ENCODE data around the gene CES1.
"Not testable (repeated sequence)": the region's sequence is repeated elsewhere in the genome, so short reads cannot be mapped to it uniquely, and the experiment has no call there.

CES1 gene

DNA sequence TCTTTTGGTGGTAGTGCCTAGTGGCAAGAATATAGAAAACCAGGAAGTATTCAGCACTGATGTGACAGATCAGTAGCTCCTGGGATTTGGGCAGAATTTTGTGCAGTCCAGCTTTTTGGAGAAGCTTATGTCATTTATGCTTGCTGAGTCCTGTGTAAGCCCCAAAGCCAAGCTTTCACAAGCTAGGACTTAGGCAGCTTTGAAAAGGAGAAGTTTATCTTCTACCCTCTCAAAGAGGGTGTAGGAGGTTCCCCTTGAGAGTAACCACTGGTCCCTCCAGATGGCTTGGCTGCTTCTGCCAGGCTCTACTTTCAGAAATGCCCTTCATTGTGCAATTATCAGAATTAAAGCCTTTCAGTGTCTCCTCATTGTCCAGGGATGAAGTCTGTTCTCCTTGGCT is 78.8 kb downstream of the CES1 start:
- no peak overlapping the region for H3K4me3 ChIP-seq (ENCODE audit: insufficient read depth, low read length, poor library complexity, severe bottlenecking)
- no peaks in the 10 kb centered on the region for H3K79me2 ChIP-seq (ENCODE audit: insufficient read depth, low read length)
- H3K9me3 ChIP-seq (ENCODE audit: insufficient read depth, low read length) = peaks cover 16% of the 10 kb centered on the region; the same call in 1 of the 2 replicates
- no peak overlapping the region for H3K9ac ChIP-seq (ENCODE audit: low read length)
- H3K27me3 ChIP-seq (ENCODE audit: low read length) = no peaks in the 10 kb centered on the region
- TF ChIP-seq EZH2phosphoT487 (conservative IDR thresholded peaks at IDR 0.05; ENCODE audit: low read length) = no peak
- TF ChIP-seq, protein P1, sequence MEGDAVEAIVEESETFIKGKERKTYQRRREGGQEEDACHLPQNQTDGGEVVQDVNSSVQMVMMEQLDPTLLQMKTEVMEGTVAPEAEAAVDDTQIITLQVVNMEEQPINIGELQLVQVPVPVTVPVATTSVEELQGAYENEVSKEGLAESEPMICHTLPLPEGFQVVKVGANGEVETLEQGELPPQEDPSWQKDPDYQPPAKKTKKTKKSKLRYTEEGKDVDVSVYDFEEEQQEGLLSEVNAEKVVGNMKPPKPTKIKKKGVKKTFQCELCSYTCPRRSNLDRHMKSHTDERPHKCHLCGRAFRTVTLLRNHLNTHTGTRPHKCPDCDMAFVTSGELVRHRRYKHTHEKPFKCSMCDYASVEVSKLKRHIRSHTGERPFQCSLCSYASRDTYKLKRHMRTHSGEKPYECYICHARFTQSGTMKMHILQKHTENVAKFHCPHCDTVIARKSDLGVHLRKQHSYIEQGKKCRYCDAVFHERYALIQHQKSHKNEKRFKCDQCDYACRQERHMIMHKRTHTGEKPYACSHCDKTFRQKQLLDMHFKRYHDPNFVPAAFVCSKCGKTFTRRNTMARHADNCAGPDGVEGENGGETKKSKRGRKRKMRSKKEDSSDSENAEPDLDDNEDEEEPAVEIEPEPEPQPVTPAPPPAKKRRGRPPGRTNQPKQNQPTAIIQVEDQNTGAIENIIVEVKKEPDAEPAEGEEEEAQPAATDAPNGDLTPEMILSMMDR (IDR thresholded peaks at IDR 0.05; ENCODE audit: insufficient read depth, low read length, poor library complexity, severe bottlenecking) = no peak
- no peak overlapping the region for H3K27ac ChIP-seq (ENCODE audit: low read depth, low read length)
- no peaks in the 10 kb centered on the region for H3K36me3 ChIP-seq (ENCODE audit: low read length)
- H2AFZ ChIP-seq (ENCODE audit: low read depth, low read length, severe bottlenecking) = no peak overlapping the region
- H3K4me2 ChIP-seq (ENCODE audit: low read depth, low read length, poor library complexity, severe bottlenecking) = no peak overlapping the region
- H3K9me2 ChIP-seq (replicated peaks; ENCODE audit: insufficient read depth, low read length) = no peaks in the 10 kb centered on the region
- H4K20me1 ChIP-seq (ENCODE audit: low read depth, low read length) = no peaks in the 10 kb centered on the region
- no peaks in the 10 kb centered on the region for H3F3A ChIP-seq (ENCODE audit: insufficient read depth)

DNA sequence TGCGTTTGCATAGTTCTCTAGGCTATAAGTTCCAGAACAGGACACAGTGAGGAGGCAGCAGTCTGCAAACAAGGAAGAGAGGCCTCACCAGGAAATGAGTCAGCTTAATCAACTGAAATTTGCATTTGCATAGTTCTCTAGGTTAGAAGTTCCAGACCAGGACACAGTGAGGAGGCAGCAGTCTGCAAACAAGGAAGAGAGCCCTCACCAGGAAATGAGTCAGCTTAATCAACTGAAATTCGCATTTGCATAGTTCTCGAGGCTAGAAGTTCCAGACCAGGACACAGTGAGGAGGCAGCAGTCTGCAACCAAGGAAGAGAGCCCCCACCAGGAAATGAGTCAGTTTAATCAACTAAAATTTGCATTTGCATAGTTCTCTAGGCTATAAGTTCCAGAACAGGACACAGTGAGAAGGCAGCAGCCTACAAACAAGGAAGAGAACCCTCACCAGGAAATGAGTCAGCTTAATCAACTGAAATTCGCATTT is 79.7 kb downstream of the CES1 start:
- peaks cover 16% of the 10 kb centered on the region; the same call in 1 of the 2 replicates for H3K9me3 ChIP-seq (ENCODE audit: insufficient read depth, low read length)

More for the DNA sequence above, 79.7 kb downstream of the CES1 start:
- peak overlapping the region; percentile 46 for H2AFZ ChIP-seq (ENCODE audit: low read depth, low read length, severe bottlenecking)
- H3K27me3 ChIP-seq (ENCODE audit: low read length); H4K20me1 ChIP-seq (ENCODE audit: low read depth, low read length); H3F3A ChIP-seq (ENCODE audit: insufficient read depth); H3K79me2 ChIP-seq (ENCODE audit: insufficient read depth, low read length); H3K9ac ChIP-seq (ENCODE audit: low read length); H3K36me3 ChIP-seq (ENCODE audit: low read length); H3K4me3 ChIP-seq (ENCODE audit: insufficient read depth, low read length, poor library complexity, severe bottlenecking); H3K4me2 ChIP-seq (ENCODE audit: low read depth, low read length, poor library complexity, severe bottlenecking); H3K27ac ChIP-seq (ENCODE audit: low read depth, low read length); H3K9me2 ChIP-seq (replicated peaks; ENCODE audit: insufficient read depth, low read length): not testable (repeated sequence)
